Measurements from ENCODE around the gene RBM23. TPM values are rescaled to one million over a fixed set of nuclear protein-coding genes. Genes with fewer than 3 reads are reported as not detected.

The RBM23 gene
- total and polyA plus RNA-seq, 10 of the 15 experiments (the other 5 are each of a cell fraction or from before 2014, with no cell fraction given): 54.0 to 72.6 (median 61.3) TPM

DNA sequence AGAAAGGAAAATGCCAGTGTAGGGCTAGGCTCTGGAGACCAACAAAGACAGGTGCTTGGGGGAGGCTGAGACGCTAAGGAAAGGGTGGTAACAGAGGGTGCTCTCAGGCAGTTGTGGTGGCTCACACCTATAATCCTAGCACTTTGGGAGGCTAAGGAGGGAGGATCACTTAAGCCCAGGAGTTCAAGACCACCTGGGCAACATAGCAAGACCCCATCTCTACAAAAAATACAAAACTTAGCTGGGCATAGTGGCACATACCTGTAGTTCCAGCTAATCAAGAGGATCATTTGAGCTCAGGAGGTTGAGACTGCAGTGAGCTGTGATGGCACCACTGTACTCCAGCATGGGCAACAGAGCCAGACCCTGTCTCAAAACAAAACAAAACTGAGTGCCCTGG lies 23.5 kb downstream of the RBM23 start:
- no peak overlapping the region for H3K9ac ChIP-seq (ENCODE audit: control insufficient read depth, insufficient read depth, low read length)
- no peaks in the 10 kb centered on the region for H3K79me2 ChIP-seq (ENCODE audit: control insufficient read depth, insufficient read depth, low read length)
- no peak overlapping the region for H3K27ac ChIP-seq (ENCODE audit: control insufficient read depth, insufficient read depth)
- ATAC-seq (no peak), FAIRE-seq (no peak), DNase-seq (ENCODE audit: low read depth, low spot score) (no peak)
- peaks cover 3% of the 10 kb centered on the region for H3K4me1 ChIP-seq (ENCODE audit: control insufficient read depth, insufficient read depth, low read length)
- H3K27me3 ChIP-seq (replicated peaks in 1 of 2; ENCODE audit: control insufficient read depth in 2 of 2, insufficient read depth in 2 of 2, low read length in 1 of 2): no peaks in the 10 kb centered on the region
- 100% methylated on average over 1 of the region's 1 CpG for WGBS (ENCODE audit: insufficient coverage, insufficient replicate concordance, low lambda C conversion rate, missing lambda C conversion rate)
- ChIA-PET SMC1A (ENCODE audit: uncharacterized antibody, unreplicated experiment) (interaction anchor here (0.7 to 2.6 kb wide), 6 partner anchors 9 to 236 kb away, joined by 3 to 17 read pairs (median 4); partner anchors contain the start of gene REM2), CTCF (interaction anchor here (0.5 to 4.8 kb wide), 8 partner anchors 10 to 325 kb away, joined by 3 to 58 read pairs (median 5); partner anchors contain the start of gene LRP10), RAD21 (ENCODE audit: unreplicated experiment) (interaction anchor here (0.8 to 3.4 kb wide), 2 partner anchors 23 to 237 kb away, joined by 3 to 11 read pairs; partner anchors contain the start of gene LRP10), POLR2A (interaction anchor here (0.9 to 1.2 kb wide), 2 partner anchors 23 kb away, joined by 3 read pairs; no protein-coding TSS in a partner anchor)
- no peak for TF ChIP-seq ZNF384 (IDR thresholded peaks at IDR 0.05; ENCODE audit: borderline replicate concordance, low read depth, low read length)
- H4K20me1 ChIP-seq (ENCODE audit: control insufficient read depth, insufficient read depth): no peaks in the 10 kb centered on the region; the same call in 1 of the 2 replicates
- no peaks in the 10 kb centered on the region for H3K9me3 ChIP-seq (replicated peaks; ENCODE audit: control insufficient read depth, insufficient read depth, low read length)
- BruUV-seq (replicated peaks): no TSS peak
- H3K36me3 ChIP-seq (ENCODE audit: control insufficient read depth in 2 of 2, insufficient read depth in 2 of 2, low read length in 1 of 2): peaks cover 0 to 5% of the 10 kb centered on the region in 2 experiments; a peak in 2 of 4 replicates
- in situ Hi-C loops (cut with MboI): loop anchor here (5.0 kb wide), 1 partner anchor 323 kb away; no protein-coding TSS in a partner anchor
- no peak overlapping the region for H2AFZ ChIP-seq (ENCODE audit: control insufficient read depth, low read depth, low read length)
- H3K4me3 ChIP-seq: no peak overlapping the region
- intact Hi-C loops (cut with micrococcal nuclease; ENCODE audit: unreplicated experiment): no loop called here
- H3K4me2 ChIP-seq (ENCODE audit: control insufficient read depth, insufficient read depth): no peak overlapping the region

GRCh38 chr14:22893706-22894105 lies 25.2 kb downstream of the RBM23 start:
- WGBS (ENCODE audit: insufficient coverage, insufficient replicate concordance, low lambda C conversion rate, missing lambda C conversion rate): 87% methylated on average over 4 of the region's 4 CpGs
- H3K4me3 ChIP-seq: no peak overlapping the region
- no peaks in the 10 kb centered on the region for H4K20me1 ChIP-seq (ENCODE audit: control insufficient read depth, insufficient read depth)
- SMC1A ChIA-PET (ENCODE audit: uncharacterized antibody, unreplicated experiment): interaction anchor here (0.7 kb wide), 1 partner anchor 41 kb away, joined by 3 read pairs; no protein-coding TSS in a partner anchor
- ATAC-seq (no peak), FAIRE-seq (no peak), DNase-seq (ENCODE audit: low read depth, low spot score) (no peak)
- RAD21 ChIA-PET (ENCODE audit: unreplicated experiment): no interaction called here
- H3K4me2 ChIP-seq (ENCODE audit: control insufficient read depth, insufficient read depth): no peak overlapping the region
- H3K27ac ChIP-seq (ENCODE audit: control insufficient read depth, insufficient read depth): no peak overlapping the region
- in situ Hi-C loops (cut with MboI) (no loop called here), intact Hi-C loops (cut with micrococcal nuclease; ENCODE audit: unreplicated experiment) (no loop called here)
- peaks cover 14% of the 10 kb centered on the region for H3K4me1 ChIP-seq (ENCODE audit: control insufficient read depth, insufficient read depth, low read length)
- POLR2A ChIA-PET: interaction anchor here (0.6 to 1.1 kb wide), 2 partner anchors 23 to 63 kb away, joined by 3 read pairs; partner anchors contain the start of gene HAUS4
- BruUV-seq (replicated peaks): no TSS peak
- CTCF ChIA-PET: interaction anchor here (1.2 to 4.8 kb wide), 5 partner anchors 8 to 41 kb away, joined by 3 to 58 read pairs (median 8); partner anchors contain the start of gene LRP10
- H3K36me3 ChIP-seq (ENCODE audit: control insufficient read depth in 2 of 2, insufficient read depth in 2 of 2, low read length in 1 of 2): no peaks in the 10 kb centered on the region; a peak in 2 of 4 replicates
- no peaks in the 10 kb centered on the region for H3K9me3 ChIP-seq (replicated peaks; ENCODE audit: control insufficient read depth, insufficient read depth, low read length)
- H3K9ac ChIP-seq (ENCODE audit: control insufficient read depth, insufficient read depth, low read length): no peak overlapping the region
- H3K27me3 ChIP-seq (replicated peaks in 1 of 2; ENCODE audit: control insufficient read depth in 2 of 2, insufficient read depth in 2 of 2, low read length in 1 of 2): no peaks in the 10 kb centered on the region
- no peak overlapping the region for H2AFZ ChIP-seq (ENCODE audit: control insufficient read depth, low read depth, low read length)
- no peaks in the 10 kb centered on the region for H3K79me2 ChIP-seq (ENCODE audit: control insufficient read depth, insufficient read depth, low read length)
- no peak for TF ChIP-seq PAX5 (IDR thresholded peaks at IDR 0.05; ENCODE audit: borderline replicate concordance, low read depth, low read length)
- TF ChIP-seq, protein P1, sequence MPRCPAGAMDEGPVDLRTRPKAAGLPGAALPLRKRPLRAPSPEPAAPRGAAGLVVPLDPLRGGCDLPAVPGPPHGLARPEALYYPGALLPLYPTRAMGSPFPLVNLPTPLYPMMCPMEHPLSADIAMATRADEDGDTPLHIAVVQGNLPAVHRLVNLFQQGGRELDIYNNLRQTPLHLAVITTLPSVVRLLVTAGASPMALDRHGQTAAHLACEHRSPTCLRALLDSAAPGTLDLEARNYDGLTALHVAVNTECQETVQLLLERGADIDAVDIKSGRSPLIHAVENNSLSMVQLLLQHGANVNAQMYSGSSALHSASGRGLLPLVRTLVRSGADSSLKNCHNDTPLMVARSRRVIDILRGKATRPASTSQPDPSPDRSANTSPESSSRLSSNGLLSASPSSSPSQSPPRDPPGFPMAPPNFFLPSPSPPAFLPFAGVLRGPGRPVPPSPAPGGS (IDR thresholded peaks at IDR 0.05; ENCODE audit: borderline replicate concordance, insufficient read depth, low read depth, low read length, poor library complexity, severe bottlenecking): no peak
- TF ChIP-seq PML (IDR thresholded peaks at IDR 0.05; ENCODE audit: low read length): no peak
- no peak for TF ChIP-seq POLR2A (IDR thresholded peaks at IDR 0.05; ENCODE audit: low read depth, low read length)
- no peak for TF ChIP-seq FOXK2 (IDR thresholded peaks at IDR 0.05)
- no peak for TF ChIP-seq MEF2B (IDR thresholded peaks at IDR 0.05; ENCODE audit: partially characterized antibody, poor library complexity, severe bottlenecking)
- no peak for TF ChIP-seq RCOR1 (conservative IDR thresholded peaks at IDR 0.05; ENCODE audit: low read depth, low read length)
- TF ChIP-seq ATF2 (IDR thresholded peaks at IDR 0.05; ENCODE audit: low read length): no peak
- TF ChIP-seq, protein P2, sequence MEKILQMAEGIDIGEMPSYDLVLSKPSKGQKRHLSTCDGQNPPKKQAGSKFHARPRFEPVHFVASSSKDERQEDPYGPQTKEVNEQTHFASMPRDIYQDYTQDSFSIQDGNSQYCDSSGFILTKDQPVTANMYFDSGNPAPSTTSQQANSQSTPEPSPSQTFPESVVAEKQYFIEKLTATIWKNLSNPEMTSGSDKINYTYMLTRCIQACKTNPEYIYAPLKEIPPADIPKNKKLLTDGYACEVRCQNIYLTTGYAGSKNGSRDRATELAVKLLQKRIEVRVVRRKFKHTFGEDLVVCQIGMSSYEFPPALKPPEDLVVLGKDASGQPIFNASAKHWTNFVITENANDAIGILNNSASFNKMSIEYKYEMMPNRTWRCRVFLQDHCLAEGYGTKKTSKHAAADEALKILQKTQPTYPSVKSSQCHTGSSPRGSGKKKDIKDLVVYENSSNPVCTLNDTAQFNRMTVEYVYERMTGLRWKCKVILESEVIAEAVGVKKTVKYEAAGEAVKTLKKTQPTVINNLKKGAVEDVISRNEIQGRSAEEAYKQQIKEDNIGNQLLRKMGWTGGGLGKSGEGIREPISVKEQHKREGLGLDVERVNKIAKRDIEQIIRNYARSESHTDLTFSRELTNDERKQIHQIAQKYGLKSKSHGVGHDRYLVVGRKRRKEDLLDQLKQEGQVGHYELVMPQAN (conservative IDR thresholded peaks at IDR 0.05): no peak
- no peak for TF ChIP-seq ZZZ3 (IDR thresholded peaks at IDR 0.05; ENCODE audit: control insufficient read depth, insufficient read length, low read depth)
- no peak for TF ChIP-seq BMI1 (IDR thresholded peaks at IDR 0.05; ENCODE audit: borderline replicate concordance)
- TF ChIP-seq RUNX3 (IDR thresholded peaks at IDR 0.05; ENCODE audit: low read length): no peak

Measured in GM12878 (cell line).